Activated naive CD4-positive, alpha-beta T cell treated with Interleukin-2 at 50 U/mL for 16 hours (primary cell): Measurements from ENCODE around the gene RHOF.
A peak's percentile ranks its signal among the peaks of the same experiment; 100 is the strongest.

ENCODE experiments used
- DNase-seq: peaks from one replicate; pipeline ENCODE4 v3.0.0-alpha.2; 2020

The RHOF gene

GRCh38 chr12:121819212-121819949, 25.9 kb upstream of the RHOF start:
- DNase-seq = no peak

- DNase-seq = no peak
Observed at GRCh38 chr12:121817648-121818043, 24.2 kb upstream of the RHOF start.

- no peak for DNase-seq
Observed at GRCh38 chr12:121816925-121817647, 23.6 kb upstream of the RHOF start.

- DNase-seq = no peak
Observed at GRCh38 chr12:121815263-121815662, 21.8 kb upstream of the RHOF start.

- DNase-seq = no peak
Observed at GRCh38 chr12:121814429-121815119, 21.1 kb upstream of the RHOF start.

- no peak for DNase-seq
Observed at GRCh38 chr12:121813951-121814350, 20.5 kb upstream of the RHOF start.

GRCh38 chr12:121812921-121813896, 19.7 kb upstream of the RHOF start:
- DNase-seq = no peak

GRCh38 chr12:121812320-121812871, 18.9 kb upstream of the RHOF start:
- DNase-seq = peak; percentile 55

- peak; percentile 73 for DNase-seq
Observed at GRCh38 chr12:121811434-121812319, 18.2 kb upstream of the RHOF start.

- DNase-seq = no peak
Observed at GRCh38 chr12:121810833-121811433, 17.4 kb upstream of the RHOF start.

GRCh38 chr12:121810234-121810817, 16.8 kb upstream of the RHOF start:
- no peak for DNase-seq

- DNase-seq = no peak
Observed at GRCh38 chr12:121809712-121810116, 16.2 kb upstream of the RHOF start.

GRCh38 chr12:121808623-121809022, 15.1 kb upstream of the RHOF start:
- no peak for DNase-seq

- DNase-seq = no peak
Observed at GRCh38 chr12:121807642-121808347, 14.3 kb upstream of the RHOF start.

GRCh38 chr12:121806546-121807423, 13.3 kb upstream of the RHOF start:
- DNase-seq = no peak

- DNase-seq = no peak
Observed at GRCh38 chr12:121806009-121806545, 12.6 kb upstream of the RHOF start.

GRCh38 chr12:121805171-121806008, 11.9 kb upstream of the RHOF start:
- DNase-seq = no peak
